Measurements from ENCODE around the gene C20orf144. TPM values are rescaled to one million over a fixed set of nuclear protein-coding genes. Genes with fewer than 3 reads are reported as not detected.

Gene C20orf144
- total RNA-seq, 4 donors from 2014 or later, result 0.23 TPM; not detected in 3

GRCh38 chr20:33685328-33686099, 23.4 kb downstream of the C20orf144 start:
- Histone ChIP-seq H3K27ac (replicated peaks in 1 of 4) (peak overlapping the region in 3 of 4 donors; percentile 36 to 70 (median 56)), H3K4me3 (peak overlapping the region; percentile 53 to 67 (median 55)), H3K27me3 (no peaks in the 10 kb centered on the region), H3K4me1 (peaks cover 14 to 27% (median 23%) of the 10 kb centered on the region in 4 donors), H3K36me3 (no peaks in the 10 kb centered on the region), H3K9me3 (no peaks in the 10 kb centered on the region)
- DNase-seq (ENCODE audit: extremely low spot score), result no peak
- intact Hi-C loops (cut with DNase I), result loop anchor here (5.0 kb wide), 1 partner anchor 47 kb away; the partner anchor contains the start of gene ZNF341
- no CpG with 5 or more reads among the region's 53 CpGs for WGBS
- TF ChIP-seq POLR2A (IDR thresholded peaks at IDR 0.05; ENCODE audit: low read depth) (no peak), POLR2AphosphoS5 (IDR thresholded peaks at IDR 0.05) (no peak), CTCF (IDR thresholded peaks at IDR 0.05) (no peak), EP300 (IDR thresholded peaks at IDR 0.05) (no peak)

GRCh38 chr20:33686100-33686983, 24.2 kb downstream of the C20orf144 start, which contains the start of gene E2F1:
Gene E2F1, minus strand, starts transcription at chr20:33686385. Its CDS starts 121 bp downstream, at chr20:33686264.
- peak; percentile 98 for DNase-seq (ENCODE audit: extremely low spot score)
- H3K9me3 ChIP-seq, result no peaks in the 10 kb centered on the region
- intact Hi-C loops (cut with DNase I), result loop anchor here (5.0 kb wide), 1 partner anchor 46 kb away; the partner anchor contains the start of gene ZNF341
- H3K4me1 ChIP-seq, result peaks cover 14 to 27% (median 23%) of the 10 kb centered on the region in 4 donors
- peak within 1 kb of the TSS; percentile 45 to 73 (median 69) for H3K27ac ChIP-seq (replicated peaks in 1 of 4)
- no peaks in the 10 kb centered on the region for H3K27me3 ChIP-seq
- H3K4me3 ChIP-seq, result peak within 1 kb of the TSS; percentile 53 to 67 (median 55)
- no peaks in the 10 kb centered on the region for H3K36me3 ChIP-seq
- TF ChIP-seq CTCF (IDR thresholded peaks at IDR 0.05), result peak; percentile 49 to 69 (median 60)
- TF ChIP-seq POLR2AphosphoS5 (IDR thresholded peaks at IDR 0.05), result peak; percentile 20 to 62
- TF ChIP-seq EP300 (IDR thresholded peaks at IDR 0.05), result no peak
- 20% methylated on average over 9 of the region's 101 CpGs for WGBS

- Histone ChIP-seq H3K27me3 (no peaks in the 10 kb centered on the region), H3K9me3 (no peaks in the 10 kb centered on the region), H3K36me3 (no peaks in the 10 kb centered on the region), H3K27ac (replicated peaks in 1 of 4) (peak overlapping the region; percentile 45 to 73 (median 69)), H3K4me1 (peaks cover 14 to 27% (median 23%) of the 10 kb centered on the region in 4 donors), H3K4me3 (peak overlapping the region; percentile 53 to 67 (median 55))
- DNase-seq (ENCODE audit: extremely low spot score), result no peak
- intact Hi-C loops (cut with DNase I), result loop anchor here (5.0 kb wide), 1 partner anchor 45 kb away; the partner anchor contains the start of gene ZNF341
- TF ChIP-seq EP300 (IDR thresholded peaks at IDR 0.05), result no peak
- no peak for TF ChIP-seq POLR2A (IDR thresholded peaks at IDR 0.05; ENCODE audit: low read depth)
- no peak for TF ChIP-seq CTCF (IDR thresholded peaks at IDR 0.05)
- no peak for TF ChIP-seq POLR2AphosphoS5 (IDR thresholded peaks at IDR 0.05)
- 82% methylated on average over 14 of the region's 14 CpGs for WGBS
Measured at GRCh38 chr20:33686984-33687366, 24.8 kb downstream of the C20orf144 start.

GRCh38 chr20:33687370-33687915, 25.3 kb downstream of the C20orf144 start:
- Histone ChIP-seq H3K36me3 (no peaks in the 10 kb centered on the region), H3K27me3 (no peaks in the 10 kb centered on the region), H3K27ac (replicated peaks in 1 of 4) (peak overlapping the region in 3 of 4 donors; percentile 68 to 73 (median 70)), H3K9me3 (no peaks in the 10 kb centered on the region), H3K4me1 (peaks cover 14 to 27% (median 23%) of the 10 kb centered on the region in 4 donors), H3K4me3 (no peak overlapping the region)
- intact Hi-C loops (cut with DNase I), result loop anchor here (5.0 kb wide), 1 partner anchor 45 kb away; the partner anchor contains the start of gene ZNF341
- no peak for TF ChIP-seq CTCF (IDR thresholded peaks at IDR 0.05)
- TF ChIP-seq EP300 (IDR thresholded peaks at IDR 0.05), result no peak
- no peak for TF ChIP-seq POLR2AphosphoS5 (IDR thresholded peaks at IDR 0.05)
- TF ChIP-seq POLR2A (IDR thresholded peaks at IDR 0.05; ENCODE audit: low read depth), result no peak
- 71% methylated on average over 8 of the region's 8 CpGs for WGBS
- DNase-seq (ENCODE audit: extremely low spot score), result no peak

Data from esophagus muscularis mucosa (tissue), 4 donors.